Lower leg skin (tissue), 4 donors: ENCODE results near the gene ZNF471. TPM values are rescaled to one million over a fixed set of nuclear protein-coding genes. Genes with fewer than 3 reads are reported as not detected.

Source experiments
- DNase-seq, 2 donors: peaks; one replicate each; pipeline ENCODE4 v3.0.0-alpha.2; 2019; ENCODE audit warnings: low spot score in 2 of 2
- H3K4me3 ChIP-seq: fragments of 200-600 bp; sonication (generic); 2 replicates; pipeline ENCODE4 v1.5.1; 2017; ENCODE audit warnings: mild to moderate bottlenecking, low read depth; ENCODE audit not compliant: poor library complexity, severe bottlenecking
- POLR2A ChIP-seq, 2 donors: fragments of 450-650 bp; IDR thresholded peaks; one replicate each; pipeline ENCODE4 v1.6.1; 2016 to 2017; ENCODE audit warnings: antibody characterized with exemption in 2 of 2, mild to moderate bottlenecking in 1 of 2, moderate library complexity in 1 of 2
- WGBS, 2 donors: methylation state at CpG; one replicate each; pipeline ENCODE4 v1.1.5; 2018; 5-methylcytosine and 5-hydroxymethylcytosine counted together
- intact Hi-C: fragments of 100-400 bp; cut with DNase I; formaldehyde crosslinking; loops from one replicate; pipeline ENCODE4 v1.15.0; 2023; ENCODE audit warnings: low total_unique reads
- total RNA-seq, 4 donors: library from RNA; depleted of rRNA; stranded (reverse); fragments of >200 nt; gene quantifications; one replicate each; pipeline ENCODE4 v1.1.0, GENCODE V29; 2016
- TF ChIP-seq, protein P1 (sequence below), 3 donors: fragments of 450-650 bp; IDR thresholded peaks; one replicate each; pipeline ENCODE4 v1.5.1; 2016; ENCODE audit warnings: antibody characterized with exemption in 3 of 3, mild to moderate bottlenecking in 3 of 3, moderate library complexity in 2 of 3

ZNF471 gene
- total RNA-seq, 4 donors from 2014 or later: 1.5 to 3.2 (median 2.7) TPM

DNA sequence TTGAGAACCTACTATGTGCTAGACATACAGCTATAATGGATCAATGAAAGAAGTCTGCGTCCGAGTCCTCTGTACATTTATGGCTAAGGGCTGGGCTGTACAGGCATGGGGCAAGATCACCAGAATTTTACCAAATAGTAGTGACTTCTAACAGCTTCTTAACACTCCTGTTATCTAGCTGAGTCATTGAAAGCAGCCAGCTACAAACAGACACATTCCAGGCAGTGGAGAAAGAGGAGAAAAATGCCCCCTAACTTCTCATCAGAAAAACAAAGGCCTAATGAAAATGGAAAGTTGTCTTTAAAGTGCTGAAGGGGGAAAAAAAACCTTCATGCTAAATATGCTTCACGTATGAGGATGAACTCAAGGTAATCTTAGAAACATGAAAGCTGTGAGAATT, 16.3 kb upstream of the ZNF471 start:
- no peak for TF ChIP-seq POLR2A (IDR thresholded peaks at IDR 0.05)
- TF ChIP-seq, protein P1, sequence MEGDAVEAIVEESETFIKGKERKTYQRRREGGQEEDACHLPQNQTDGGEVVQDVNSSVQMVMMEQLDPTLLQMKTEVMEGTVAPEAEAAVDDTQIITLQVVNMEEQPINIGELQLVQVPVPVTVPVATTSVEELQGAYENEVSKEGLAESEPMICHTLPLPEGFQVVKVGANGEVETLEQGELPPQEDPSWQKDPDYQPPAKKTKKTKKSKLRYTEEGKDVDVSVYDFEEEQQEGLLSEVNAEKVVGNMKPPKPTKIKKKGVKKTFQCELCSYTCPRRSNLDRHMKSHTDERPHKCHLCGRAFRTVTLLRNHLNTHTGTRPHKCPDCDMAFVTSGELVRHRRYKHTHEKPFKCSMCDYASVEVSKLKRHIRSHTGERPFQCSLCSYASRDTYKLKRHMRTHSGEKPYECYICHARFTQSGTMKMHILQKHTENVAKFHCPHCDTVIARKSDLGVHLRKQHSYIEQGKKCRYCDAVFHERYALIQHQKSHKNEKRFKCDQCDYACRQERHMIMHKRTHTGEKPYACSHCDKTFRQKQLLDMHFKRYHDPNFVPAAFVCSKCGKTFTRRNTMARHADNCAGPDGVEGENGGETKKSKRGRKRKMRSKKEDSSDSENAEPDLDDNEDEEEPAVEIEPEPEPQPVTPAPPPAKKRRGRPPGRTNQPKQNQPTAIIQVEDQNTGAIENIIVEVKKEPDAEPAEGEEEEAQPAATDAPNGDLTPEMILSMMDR (IDR thresholded peaks at IDR 0.05): no peak
- 77 to 85% methylated on average over 3 of the region's 3 CpGs for WGBS, 2 donors
- DNase-seq: no peak
- H3K4me3 ChIP-seq: no peak overlapping the region
- intact Hi-C loops: no loop called here

GRCh38 chr19:56504581-56504980, 3.1 kb upstream of the ZNF471 start:
- no peak overlapping the region for H3K4me3 ChIP-seq
- DNase-seq: no peak
- 97 to 98% methylated on average over 2 of the region's 2 CpGs for WGBS, 2 donors
- intact Hi-C loops: no loop called here
- TF ChIP-seq, protein P1 (IDR thresholded peaks at IDR 0.05): no peak
- no peak for TF ChIP-seq POLR2A (IDR thresholded peaks at IDR 0.05)

- WGBS, 2 donors: 3 to 5% methylated on average over 17 of the region's 17 CpGs
- TF ChIP-seq POLR2A (IDR thresholded peaks at IDR 0.05): no peak
- TF ChIP-seq, protein P1 (IDR thresholded peaks at IDR 0.05): no peak
- intact Hi-C loops: loop anchor here (5.0 kb wide), 1 partner anchor 836 kb away; no protein-coding TSS in a partner anchor
- DNase-seq: no peak
- H3K4me3 ChIP-seq: peak overlapping the region; percentile 54
These were observed 679 bp downstream of the ZNF471 start for GRCh38 chr19:56508290-56508778.

- no peak for TF ChIP-seq POLR2A (IDR thresholded peaks at IDR 0.05)
- TF ChIP-seq, protein P1 (IDR thresholded peaks at IDR 0.05): no peak
- WGBS, 2 donors: 78 to 80% methylated on average over 4 of the region's 4 CpGs
- intact Hi-C loops: no loop called here
- H3K4me3 ChIP-seq: no peak overlapping the region
- no peak for DNase-seq
These were observed 17.7 kb downstream of the ZNF471 start for GRCh38 chr19:56525214-56525860.

DNA sequence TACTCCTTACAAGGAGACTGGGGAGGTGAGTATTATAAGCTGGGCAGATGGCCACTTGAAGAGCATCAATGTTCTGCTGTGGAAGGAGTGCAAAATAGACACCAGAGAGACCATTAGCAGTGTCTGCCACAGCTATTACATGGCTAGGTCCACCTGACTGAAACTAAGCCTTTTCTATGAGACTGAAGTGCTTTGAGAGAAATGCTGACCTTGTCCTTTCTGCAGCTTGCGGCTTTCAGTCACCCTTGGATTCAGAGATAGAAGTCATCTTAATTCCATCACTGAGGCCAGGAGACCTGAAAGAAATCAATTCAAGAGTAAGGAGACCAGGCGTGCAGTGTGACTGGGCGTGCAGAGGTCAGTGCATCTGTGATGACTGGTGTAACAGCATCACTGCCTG, 29.8 kb downstream of the ZNF471 start:
- no peak for DNase-seq
- intact Hi-C loops: no loop called here
- WGBS, 2 donors: 93 to 95% methylated on average over 3 of the region's 3 CpGs
- TF ChIP-seq POLR2A (IDR thresholded peaks at IDR 0.05): no peak
- TF ChIP-seq, protein P1 (IDR thresholded peaks at IDR 0.05): no peak
- H3K4me3 ChIP-seq: no peak overlapping the region
